GM18505 (cell line): ENCODE results near the gene SPHK2.
A peak's percentile ranks its signal among the peaks of the same experiment; 100 is the strongest.

Experiments
- ATAC-seq: cut with Tn5 transposase; IDR thresholded peaks from one replicate; pipeline ENCODE4 v1.9.1; 2021; ENCODE audit not compliant: unreplicated experiment
- POLR2A ChIP-seq: IDR thresholded peaks from 4 replicates; pipeline ENCODE4 v1.6.1; 2011; ENCODE audit warnings: borderline replicate concordance; ENCODE audit not compliant: insufficient read depth, insufficient read length; ENCODE audit errors: extremely low read depth

SPHK2 gene

GRCh38 chr19:48596237-48596636, 23.1 kb upstream of the SPHK2 start:
- no peak for TF ChIP-seq POLR2A
- no peak for ATAC-seq

- TF ChIP-seq POLR2A, result peak; percentile 32
- no peak for ATAC-seq
These were observed 22.4 kb upstream of the SPHK2 start for GRCh38 chr19:48596679-48597465.

GRCh38 chr19:48598996-48599700, 20.2 kb upstream of the SPHK2 start:
- no peak for ATAC-seq
- no peak for TF ChIP-seq POLR2A

GRCh38 chr19:48600679-48601417, 18.5 kb upstream of the SPHK2 start:
- no peak for TF ChIP-seq POLR2A
- no peak for ATAC-seq

DNA sequence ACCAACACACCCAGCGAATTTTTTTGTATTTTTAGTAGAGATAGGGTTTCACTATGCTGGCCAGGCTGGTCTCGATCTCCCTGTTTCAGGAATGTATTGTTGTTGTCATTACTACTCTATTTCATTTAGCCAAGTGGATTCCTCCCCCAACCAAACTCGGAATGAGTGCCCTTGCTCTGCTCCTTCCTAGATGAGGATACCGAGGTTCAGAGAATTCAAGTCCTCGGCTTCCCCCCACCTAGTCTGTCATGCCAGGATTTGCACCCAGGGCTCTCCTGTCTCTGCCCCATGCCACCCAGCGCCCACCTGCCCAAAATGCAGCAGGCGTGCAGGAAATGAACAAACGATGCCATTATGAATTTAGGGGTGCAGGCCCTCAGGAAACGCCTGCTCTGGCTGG, 16.3 kb upstream of the SPHK2 start:
- TF ChIP-seq POLR2A, result no peak
- no peak for ATAC-seq

DNA sequence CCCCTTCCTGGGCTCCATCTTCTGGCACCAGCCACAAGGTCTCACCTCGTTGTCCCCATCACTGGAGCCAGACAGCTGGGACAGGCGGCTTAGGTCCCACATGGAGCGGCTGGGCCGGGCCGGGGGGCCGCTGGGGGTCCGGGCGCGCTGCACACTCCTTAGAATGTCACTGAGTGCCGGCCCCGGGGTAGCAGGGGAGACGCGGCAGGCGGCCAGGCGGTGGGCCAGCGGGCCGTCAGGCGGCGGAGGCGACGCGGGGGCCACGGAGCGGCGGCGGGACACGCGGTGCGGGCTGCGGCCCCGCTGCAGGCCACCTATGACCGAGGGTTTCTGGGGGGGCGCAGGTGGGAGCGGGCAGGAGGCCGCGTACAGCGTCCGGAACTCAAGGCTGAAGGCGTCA, 15.9 kb upstream of the SPHK2 start:
- ATAC-seq, result no peak
- no peak for TF ChIP-seq POLR2A

GRCh38 chr19:48603850-48604249, 15.5 kb upstream of the SPHK2 start:
- no peak for ATAC-seq
- no peak for TF ChIP-seq POLR2A

DNA sequence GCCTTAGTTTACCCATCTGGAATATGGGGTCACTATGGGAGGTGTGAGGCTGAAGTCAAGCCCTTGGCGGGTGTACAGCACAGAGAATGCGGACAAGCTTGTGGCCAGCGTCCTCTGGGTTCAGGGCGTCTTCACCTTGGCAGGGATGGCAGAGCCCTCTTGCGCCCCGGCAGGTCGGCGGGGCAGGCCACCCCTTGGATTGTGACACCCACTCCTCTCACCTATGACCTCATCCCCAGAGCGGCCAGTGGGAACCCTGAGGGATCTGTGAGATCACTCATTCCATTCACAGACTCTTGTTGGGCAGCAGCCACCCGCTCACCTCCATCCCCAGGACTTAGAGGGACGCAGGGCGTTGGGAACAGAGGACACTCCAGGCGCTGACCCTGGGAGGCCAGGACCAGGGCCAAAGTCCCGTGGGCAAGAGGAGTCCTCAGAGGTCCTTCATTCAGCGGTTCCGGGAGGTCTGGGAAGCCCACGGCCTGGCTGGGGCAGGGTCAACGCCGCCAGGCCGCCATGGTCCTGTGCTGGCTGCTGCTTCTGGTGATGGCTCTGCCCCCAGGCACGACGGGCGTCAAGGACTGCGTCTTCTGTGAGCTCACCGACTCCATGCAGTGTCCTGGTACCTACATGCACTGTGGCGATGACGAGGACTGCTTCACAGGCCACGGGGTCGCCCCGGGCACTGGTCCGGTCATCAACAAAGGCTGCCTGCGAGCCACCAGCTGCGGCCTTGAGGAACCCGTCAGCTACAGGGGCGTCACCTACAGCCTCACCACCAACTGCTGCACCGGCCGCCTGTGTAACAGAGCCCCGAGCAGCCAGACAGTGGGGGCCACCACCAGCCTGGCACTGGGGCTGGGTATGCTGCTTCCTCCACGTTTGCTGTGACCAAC, 12.6 kb upstream of the SPHK2 start, which contains the start of gene SPACA4:
TSS of gene SPACA4 (plus strand) at position 280 of the 896 bp plus-strand sequence. CDS start at position 517, 237 bp downstream.
- TF ChIP-seq POLR2A, result no peak
- ATAC-seq, result no peak

DNA sequence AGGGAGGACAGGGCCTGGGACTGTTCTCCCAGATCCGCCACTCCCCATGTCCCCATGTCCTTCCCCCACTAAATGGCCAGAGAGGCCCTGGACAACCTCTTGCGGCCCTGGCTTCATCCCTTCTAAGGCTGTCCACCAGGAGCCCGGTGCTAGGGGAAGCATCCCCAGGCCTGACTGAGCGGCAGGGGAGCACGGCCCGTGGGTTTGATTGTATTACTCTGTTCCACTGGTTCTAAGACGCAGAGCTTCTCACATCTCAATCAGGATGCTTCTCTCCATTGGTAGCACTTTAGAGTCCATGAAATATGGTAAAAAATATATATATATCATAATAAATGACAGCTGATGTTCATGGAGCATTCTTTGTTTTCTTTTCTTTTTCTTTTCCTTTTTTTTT, 11.9 kb upstream of the SPHK2 start:
- no peak for ATAC-seq
- no peak for TF ChIP-seq POLR2A

DNA sequence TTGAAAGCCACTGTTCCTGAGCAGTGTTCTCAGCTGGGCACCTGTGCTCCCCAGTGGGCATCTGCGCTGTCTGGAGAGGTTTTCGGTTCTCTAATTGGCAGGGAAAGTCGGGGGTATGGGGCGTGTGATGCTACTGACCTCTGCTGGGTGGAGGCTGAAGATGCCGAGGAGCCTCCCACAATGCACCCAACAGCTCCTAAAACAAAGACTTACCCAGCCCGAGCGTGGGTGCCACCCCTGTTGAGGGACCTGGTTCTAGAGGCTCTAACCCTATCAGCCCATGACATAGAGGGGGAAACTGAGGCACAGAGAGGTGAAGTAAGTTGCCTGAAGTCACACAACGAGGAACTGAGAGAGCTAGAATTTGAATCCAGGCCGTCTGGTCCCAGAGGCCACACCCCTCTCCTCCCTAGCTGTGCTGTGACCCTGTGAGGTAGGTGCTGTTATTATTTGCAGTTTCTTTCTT, 10.5 kb upstream of the SPHK2 start:
- peak; percentile 58 for ATAC-seq

GRCh38 chr19:48609571-48610108, 9.7 kb upstream of the SPHK2 start:
- no peak for ATAC-seq
- no peak for TF ChIP-seq POLR2A

More for the DNA sequence above, 10.5 kb upstream of the SPHK2 start:
- no peak for TF ChIP-seq POLR2A

GRCh38 chr19:48611872-48612271, 7.4 kb upstream of the SPHK2 start:
- ATAC-seq, result no peak
- no peak for TF ChIP-seq POLR2A
